ENCODE data around the gene ROBO4.

GRCh38 chr11:124875943-124876817, 21.5 kb downstream of the ROBO4 start:
- peak; percentile 35 for TF ChIP-seq POLR2A (IDR thresholded peaks at IDR 0.05)
- peak; percentile 47 to 86 (median 73) for TF ChIP-seq CTCF (IDR thresholded peaks at IDR 0.05)
